ENCODE measurements around the gene WDFY2. TPM values are rescaled to one million over a fixed set of nuclear protein-coding genes. Genes with fewer than 3 reads are reported as not detected.

WDFY2 gene
- total and polyA plus RNA-seq, 2 of the 13 experiments (the other 11 are each of a cell fraction or from before 2014, with no cell fraction given) = 22.6 to 27.0 TPM

GRCh38 chr13:51769455-51770127, 185.3 kb downstream of the WDFY2 start:
- no peak for DNase-seq (ENCODE audit: low spot score)
- no peak overlapping the region for H3K9ac ChIP-seq (ENCODE audit: insufficient read depth, low read depth, low read length)
- WGBS (ENCODE audit: low lambda C conversion rate) = 84% methylated on average over 10 of the region's 11 CpGs
- ChIA-PET POLR2A (interaction anchor here (1.0 kb wide), 1 partner anchor 317 kb away, joined by 3 read pairs; the partner anchor contains the start of gene INTS6), CTCF (ENCODE audit: low intra/inter-chr PET ratio, low total read pairs) (no interaction called here)
- H3K36me3 ChIP-seq (replicated peaks in 1 of 2; ENCODE audit: control insufficient read depth in 1 of 2, insufficient read depth in 2 of 2, low read length in 2 of 2) = peaks cover 3 to 14% of the 10 kb centered on the region in 2 experiments; a peak in 3 of 5 replicates
- H2AFZ ChIP-seq (ENCODE audit: low read length) = no peak overlapping the region
- H3K27me3 ChIP-seq (ENCODE audit: control insufficient read depth in 1 of 2, insufficient read depth in 2 of 2, low read length in 2 of 2) = no peaks in the 10 kb centered on the region
- peak; percentile 13 for ATAC-seq
- H3K4me3 ChIP-seq (replicated peaks in 1 of 3; ENCODE audit: insufficient read depth in 1 of 3, low read depth in 2 of 3, low read length in 3 of 3) = no peak overlapping the region
- no peak overlapping the region for H3K27ac ChIP-seq (ENCODE audit: extremely low read length, insufficient read depth, low read length)
- TF ChIP-seq RBM22 (optimal IDR thresholded peaks at IDR 0.05; ENCODE audit: low read length) (peak; percentile 59), ZNF776 (CRISPR knock-in tag; IDR thresholded peaks at IDR 0.05) (no peak), POLR2G (IDR thresholded peaks at IDR 0.05; ENCODE audit: low read depth, low read length) (peak; percentile 24; the same call in 1 of the 2 replicates), KDM2A (CRISPR knock-in tag; IDR thresholded peaks at IDR 0.05; ENCODE audit: borderline replicate concordance, low read depth) (0 out of 2 replicates have a peak, but pooled peaks have one; percentile 5), ZNF687 (CRISPR knock-in tag; IDR thresholded peaks at IDR 0.05) (peak; percentile 30; the same call in 1 of the 2 replicates), CCAR2 (optimal IDR thresholded peaks at IDR 0.05; ENCODE audit: low read depth, low read length) (no peak), KLF11 (CRISPR knock-in tag; IDR thresholded peaks at IDR 0.05) (no peak)
- no peaks in the 10 kb centered on the region for H3K79me2 ChIP-seq (ENCODE audit: insufficient read depth, low read length)
- H3K4me2 ChIP-seq (ENCODE audit: low read depth, low read length) = no peak overlapping the region
- peaks cover 29% of the 10 kb centered on the region for H3K4me1 ChIP-seq (ENCODE audit: insufficient read depth, low read length)
- no TSS peak for BruUV-seq (replicated peaks)
- intact Hi-C loops (cut with micrococcal nuclease; ENCODE audit: unreplicated experiment) = no loop called here
- FAIRE-seq = no peak
- in situ Hi-C loops (cut with HindIII; ENCODE audit: extremely low pct_ligation_motif_present, low pct_unique_long_range_greater_than_20kb) = no loop called here
- H4K20me1 ChIP-seq (ENCODE audit: insufficient read depth, low read length) = no peaks in the 10 kb centered on the region
- no peaks in the 10 kb centered on the region for H3K9me3 ChIP-seq (ENCODE audit: low read length)

All from HepG2 (cell line).